ENCODE data around the gene BBS12.

Gene BBS12

DNA sequence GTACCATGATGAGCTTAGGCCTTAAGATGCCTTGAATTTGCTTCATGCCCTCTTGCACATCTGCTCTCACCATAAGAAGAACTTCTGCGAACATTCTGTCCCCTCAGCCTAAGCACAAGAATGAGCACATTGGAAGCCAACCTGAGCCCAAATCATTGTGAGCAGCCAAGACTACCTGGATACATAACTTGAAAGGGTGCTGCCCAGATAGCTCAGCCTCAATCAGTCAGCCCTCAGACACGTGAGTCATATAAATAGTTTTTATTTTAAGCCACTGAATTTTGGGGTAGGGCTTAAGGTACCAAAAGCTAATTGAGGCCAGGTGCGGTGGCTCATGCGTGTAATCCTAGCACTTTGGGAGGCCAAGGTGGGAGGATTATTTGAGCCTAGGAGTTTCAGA, 27.5 kb upstream of the BBS12 start:
- DNase-seq (ENCODE audit: low spot score) = no peak
- TF ChIP-seq, protein P1, sequence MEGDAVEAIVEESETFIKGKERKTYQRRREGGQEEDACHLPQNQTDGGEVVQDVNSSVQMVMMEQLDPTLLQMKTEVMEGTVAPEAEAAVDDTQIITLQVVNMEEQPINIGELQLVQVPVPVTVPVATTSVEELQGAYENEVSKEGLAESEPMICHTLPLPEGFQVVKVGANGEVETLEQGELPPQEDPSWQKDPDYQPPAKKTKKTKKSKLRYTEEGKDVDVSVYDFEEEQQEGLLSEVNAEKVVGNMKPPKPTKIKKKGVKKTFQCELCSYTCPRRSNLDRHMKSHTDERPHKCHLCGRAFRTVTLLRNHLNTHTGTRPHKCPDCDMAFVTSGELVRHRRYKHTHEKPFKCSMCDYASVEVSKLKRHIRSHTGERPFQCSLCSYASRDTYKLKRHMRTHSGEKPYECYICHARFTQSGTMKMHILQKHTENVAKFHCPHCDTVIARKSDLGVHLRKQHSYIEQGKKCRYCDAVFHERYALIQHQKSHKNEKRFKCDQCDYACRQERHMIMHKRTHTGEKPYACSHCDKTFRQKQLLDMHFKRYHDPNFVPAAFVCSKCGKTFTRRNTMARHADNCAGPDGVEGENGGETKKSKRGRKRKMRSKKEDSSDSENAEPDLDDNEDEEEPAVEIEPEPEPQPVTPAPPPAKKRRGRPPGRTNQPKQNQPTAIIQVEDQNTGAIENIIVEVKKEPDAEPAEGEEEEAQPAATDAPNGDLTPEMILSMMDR (IDR thresholded peaks at IDR 0.05; ENCODE audit: extremely low read depth, missing control alignments) = no peak

DNA sequence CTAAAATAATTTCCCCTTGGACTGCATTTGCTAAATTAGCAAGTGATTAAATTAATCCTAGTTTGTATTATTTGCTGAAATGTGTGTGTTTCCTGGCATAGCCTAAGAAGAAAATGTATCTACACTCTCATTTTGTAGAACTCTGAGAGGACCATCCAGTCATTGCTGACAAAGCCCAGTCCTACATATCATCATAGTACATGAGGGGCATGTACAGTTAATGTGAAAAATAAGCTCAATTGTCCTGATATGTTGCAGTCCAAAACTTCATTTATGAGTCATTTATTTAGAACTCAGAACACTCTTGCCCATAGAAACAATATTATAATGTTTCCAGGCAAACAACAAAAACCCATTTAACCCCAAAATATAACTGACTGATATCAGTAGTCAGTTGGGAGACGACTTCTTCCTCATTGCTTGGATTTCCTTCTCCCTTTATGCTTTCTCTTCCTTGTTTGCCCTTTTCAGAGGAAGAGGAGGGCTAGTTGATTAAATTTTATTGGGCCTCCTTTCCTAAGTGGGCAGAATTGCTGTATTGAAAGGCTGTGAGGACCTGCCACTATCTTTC, 26.9 kb upstream of the BBS12 start:
- no peak for DNase-seq (ENCODE audit: low spot score)

DNA sequence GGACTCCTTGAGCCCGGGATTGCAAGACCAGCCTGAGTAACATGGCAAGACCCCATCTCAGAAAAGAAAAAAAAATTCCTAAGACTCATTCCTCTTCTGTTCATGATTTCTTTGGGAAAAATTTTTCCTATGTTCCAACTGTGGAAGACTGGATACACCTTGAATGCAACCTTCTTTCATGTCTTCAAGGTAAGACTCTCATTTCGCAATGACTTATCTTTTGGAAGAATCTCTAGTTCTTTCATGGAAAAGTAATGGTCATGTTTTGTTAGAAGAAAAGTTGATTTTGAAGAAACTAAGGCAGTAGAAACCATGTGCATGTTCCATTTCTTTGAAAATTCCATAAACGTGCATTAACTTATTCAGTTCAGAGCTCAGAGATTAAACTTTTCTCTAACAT, 26.0 kb upstream of the BBS12 start:
- TF ChIP-seq, protein P1 (IDR thresholded peaks at IDR 0.05; ENCODE audit: extremely low read depth, missing control alignments) = no peak
- DNase-seq (ENCODE audit: low spot score) = no peak

More for the DNA sequence above, 26.9 kb upstream of the BBS12 start:
- TF ChIP-seq, protein P1 (IDR thresholded peaks at IDR 0.05; ENCODE audit: extremely low read depth, missing control alignments) = no peak

DNA sequence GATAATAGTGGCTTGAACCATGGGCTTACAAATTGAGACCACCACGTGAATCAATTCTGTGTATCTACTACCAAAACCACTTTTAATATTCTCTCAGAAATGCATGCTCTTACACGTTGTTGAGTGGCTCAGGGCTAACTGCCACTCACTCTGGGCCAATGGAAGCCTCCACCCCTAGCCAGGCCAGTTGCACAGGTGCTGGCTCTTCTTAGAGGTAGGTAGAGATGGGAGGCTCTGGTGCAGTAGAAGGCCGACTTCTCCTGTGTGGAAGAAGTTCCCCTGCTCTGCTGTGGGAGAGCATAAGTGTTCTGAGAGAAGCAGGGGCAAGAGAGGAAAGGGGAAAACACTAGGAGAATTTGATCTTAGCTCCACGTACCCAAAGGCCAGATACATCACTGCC, 25.0 kb upstream of the BBS12 start:
- TF ChIP-seq, protein P1 (IDR thresholded peaks at IDR 0.05; ENCODE audit: extremely low read depth, missing control alignments) = no peak
- no peak for DNase-seq (ENCODE audit: low spot score)

DNA sequence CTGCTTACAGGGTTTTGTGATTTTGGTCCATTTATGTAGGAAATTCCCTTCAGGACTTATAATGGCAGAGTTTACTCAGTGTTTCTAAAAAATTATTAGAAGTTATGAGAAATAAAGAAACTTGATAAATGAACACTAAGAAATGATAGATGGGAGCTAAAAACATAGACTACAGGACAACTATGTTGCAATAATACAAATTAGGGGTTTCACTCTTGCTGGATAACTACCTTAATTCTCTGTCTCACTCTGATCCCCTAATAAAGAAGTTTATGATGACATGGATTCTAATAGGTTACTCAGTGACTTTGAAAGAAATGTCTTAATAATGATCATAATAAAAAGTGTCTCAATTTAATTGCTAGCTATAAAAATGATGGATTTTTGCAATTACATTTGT, 23.3 kb upstream of the BBS12 start:
- TF ChIP-seq, protein P1 (IDR thresholded peaks at IDR 0.05; ENCODE audit: extremely low read depth, missing control alignments) = no peak
- DNase-seq (ENCODE audit: low spot score) = no peak

DNA sequence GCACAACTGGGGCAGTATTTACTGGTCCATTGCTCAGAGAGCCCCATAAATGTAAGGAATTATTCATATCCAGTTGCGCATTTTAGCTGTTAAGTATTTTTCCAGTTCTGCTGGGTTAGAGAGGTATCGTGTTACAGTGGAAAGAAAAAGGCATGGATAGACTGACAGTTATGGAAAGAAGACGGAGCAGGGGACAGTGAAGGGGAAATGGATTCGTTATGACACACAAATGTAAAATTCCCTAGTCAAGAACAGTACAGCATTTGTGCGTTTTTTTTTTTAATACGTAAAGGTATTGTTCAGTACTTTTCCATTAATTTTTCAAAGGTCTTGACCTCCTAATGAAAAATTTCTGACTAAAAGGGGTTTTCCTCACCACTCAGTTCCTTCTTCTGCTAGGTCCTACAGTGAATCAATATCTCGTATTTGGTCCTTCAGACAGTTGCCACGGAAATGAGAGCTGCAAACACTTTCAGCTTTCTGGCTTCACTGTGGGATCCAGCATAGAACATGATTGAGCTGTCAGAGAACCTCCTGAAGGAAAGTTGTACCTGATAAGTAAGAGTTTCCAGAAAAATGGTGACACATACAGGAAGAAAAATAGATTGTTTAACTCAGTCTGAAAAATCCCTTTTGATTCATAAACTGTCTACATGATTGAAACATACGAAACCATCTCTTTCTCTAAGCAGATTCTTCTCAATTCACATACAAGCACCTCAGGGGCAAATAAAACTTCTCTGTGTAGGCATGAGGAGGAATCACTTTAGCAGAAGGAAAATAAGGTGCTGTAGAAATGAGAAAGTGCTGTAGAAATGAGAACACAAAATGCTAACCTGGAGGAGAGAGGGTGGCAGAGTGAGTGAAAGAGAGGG, 21.8 kb upstream of the BBS12 start:
- TF ChIP-seq, protein P1 (IDR thresholded peaks at IDR 0.05; ENCODE audit: extremely low read depth, missing control alignments) = no peak
- DNase-seq (ENCODE audit: low spot score) = no peak

DNA sequence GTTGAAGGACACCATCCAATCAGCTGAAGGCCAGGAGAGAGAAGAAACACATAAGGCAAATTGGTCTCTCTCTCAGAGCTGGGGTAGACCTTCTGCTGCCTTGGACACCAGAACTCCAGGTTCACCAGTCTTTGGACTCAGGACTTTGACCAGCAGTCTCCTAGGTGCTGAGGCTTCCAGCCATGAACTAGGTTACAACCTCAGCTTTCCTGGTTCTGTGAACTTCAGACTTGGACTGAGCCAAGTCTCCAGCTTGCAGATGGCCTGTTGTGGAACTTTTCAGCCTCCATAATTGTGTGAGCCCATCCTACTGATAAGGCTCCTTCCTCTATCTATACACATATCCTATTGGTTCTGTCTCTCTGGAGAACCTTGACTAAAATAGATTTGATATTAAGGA, 20.6 kb upstream of the BBS12 start:
- DNase-seq (ENCODE audit: low spot score) = no peak
- TF ChIP-seq, protein P1 (IDR thresholded peaks at IDR 0.05; ENCODE audit: extremely low read depth, missing control alignments) = no peak

Data from GM20000 (cell line).